Cardiac septum (tissue), 1 donor: ENCODE data around the gene STARD13. TPM values are rescaled to one million over a fixed set of nuclear protein-coding genes. Genes with fewer than 3 reads are reported as not detected.

Source experiments
- DNase-seq: peaks from one replicate; pipeline ENCODE4 v3.0.0-alpha.2; 2020; ENCODE audit warnings: low spot score
- intact Hi-C: fragments of 100-400 bp; cut with DNase I; formaldehyde crosslinking; loops from one replicate; pipeline ENCODE4 v1.14.0; 2022
- total RNA-seq: library from RNA; stranded (reverse); fragmentation: NEBNext Ultra II Directional; extraction: Animal tissue kit (Norgen Biotek cat#: 25700); gene quantifications from one replicate; pipeline ENCODE4 v1.2.1, GENCODE V29; 2021
- donor health status: DM: no; HTN: no; CAD: no.

The STARD13 gene
- total RNA-seq, 1 donor from 2014 or later, result 26.9 TPM

GRCh38 chr13:33279414-33280278 lies 5.9 kb downstream of the STARD13 start:
- DNase-seq, result no peak
- intact Hi-C loops, result no loop called here

GRCh38 chr13:33278913-33279312 lies 6.6 kb downstream of the STARD13 start:
- intact Hi-C loops, result no loop called here
- no peak for DNase-seq

GRCh38 chr13:33277946-33278345 lies 7.6 kb downstream of the STARD13 start:
- intact Hi-C loops, result no loop called here
- no peak for DNase-seq

- no peak for DNase-seq
- intact Hi-C loops, result no loop called here
These were observed 8.4 kb downstream of the STARD13 start for GRCh38 chr13:33277037-33277740.

- intact Hi-C loops, result no loop called here
- DNase-seq, result no peak
These were observed 9.0 kb downstream of the STARD13 start for GRCh38 chr13:33276570-33276969.

- intact Hi-C loops, result no loop called here
- no peak for DNase-seq
These were observed 9.6 kb downstream of the STARD13 start for GRCh38 chr13:33275916-33276315.

- intact Hi-C loops, result no loop called here
- DNase-seq, result no peak
These were observed 11.3 kb downstream of the STARD13 start for GRCh38 chr13:33274264-33274663.

GRCh38 chr13:33272531-33273124 lies 12.9 kb downstream of the STARD13 start:
- intact Hi-C loops, result no loop called here
- no peak for DNase-seq

GRCh38 chr13:33271759-33272158 lies 13.8 kb downstream of the STARD13 start:
- DNase-seq, result no peak
- intact Hi-C loops, result no loop called here

- intact Hi-C loops, result no loop called here
These were observed 14.5 kb downstream of the STARD13 start for GRCh38 chr13:33270895-33271538.

GRCh38 chr13:33265607-33266006 lies 19.9 kb downstream of the STARD13 start:
- no peak for DNase-seq
- intact Hi-C loops, result no loop called here

More at GRCh38 chr13:33270895-33271538, 14.5 kb downstream of the STARD13 start:
- no peak for DNase-seq

GRCh38 chr13:33265133-33265532 lies 20.4 kb downstream of the STARD13 start:
- no peak for DNase-seq
- intact Hi-C loops, result no loop called here

- intact Hi-C loops, result no loop called here
- DNase-seq, result no peak
These were observed 21.0 kb downstream of the STARD13 start for GRCh38 chr13:33264620-33264978.

- no peak for DNase-seq
- intact Hi-C loops, result no loop called here
These were observed 21.5 kb downstream of the STARD13 start for GRCh38 chr13:33263976-33264619.

GRCh38 chr13:33263484-33263883 lies 22.1 kb downstream of the STARD13 start:
- no peak for DNase-seq

GRCh38 chr13:33262997-33263396 lies 22.6 kb downstream of the STARD13 start:
- intact Hi-C loops, result no loop called here
- no peak for DNase-seq

More at GRCh38 chr13:33263484-33263883, 22.1 kb downstream of the STARD13 start:
- intact Hi-C loops, result no loop called here

- intact Hi-C loops, result no loop called here
These were observed 23.0 kb downstream of the STARD13 start for GRCh38 chr13:33262594-33262993.

GRCh38 chr13:33262062-33262487 lies 23.5 kb downstream of the STARD13 start:
- intact Hi-C loops, result no loop called here
- no peak for DNase-seq

More at GRCh38 chr13:33262594-33262993, 23.0 kb downstream of the STARD13 start:
- no peak for DNase-seq

GRCh38 chr13:33261387-33262061 lies 24.0 kb downstream of the STARD13 start:
- no peak for DNase-seq
- intact Hi-C loops, result no loop called here
